GM12873 (cell line): Measurements from ENCODE around the gene PARPBP.

ENCODE experiments used
- TF ChIP-seq, protein P1 (sequence below): IDR thresholded peaks from 2 replicates; pipeline ENCODE4 v1.5.1; 2012; ENCODE audit warnings: low read depth, mild to moderate bottlenecking, moderate library complexity, low read length, control low read depth; ENCODE audit not compliant: insufficient read depth; ENCODE audit errors: missing control alignments

Gene PARPBP

GRCh38 chr12:102195826-102196225, 75.8 kb downstream of the PARPBP start:
- TF ChIP-seq, protein P1, sequence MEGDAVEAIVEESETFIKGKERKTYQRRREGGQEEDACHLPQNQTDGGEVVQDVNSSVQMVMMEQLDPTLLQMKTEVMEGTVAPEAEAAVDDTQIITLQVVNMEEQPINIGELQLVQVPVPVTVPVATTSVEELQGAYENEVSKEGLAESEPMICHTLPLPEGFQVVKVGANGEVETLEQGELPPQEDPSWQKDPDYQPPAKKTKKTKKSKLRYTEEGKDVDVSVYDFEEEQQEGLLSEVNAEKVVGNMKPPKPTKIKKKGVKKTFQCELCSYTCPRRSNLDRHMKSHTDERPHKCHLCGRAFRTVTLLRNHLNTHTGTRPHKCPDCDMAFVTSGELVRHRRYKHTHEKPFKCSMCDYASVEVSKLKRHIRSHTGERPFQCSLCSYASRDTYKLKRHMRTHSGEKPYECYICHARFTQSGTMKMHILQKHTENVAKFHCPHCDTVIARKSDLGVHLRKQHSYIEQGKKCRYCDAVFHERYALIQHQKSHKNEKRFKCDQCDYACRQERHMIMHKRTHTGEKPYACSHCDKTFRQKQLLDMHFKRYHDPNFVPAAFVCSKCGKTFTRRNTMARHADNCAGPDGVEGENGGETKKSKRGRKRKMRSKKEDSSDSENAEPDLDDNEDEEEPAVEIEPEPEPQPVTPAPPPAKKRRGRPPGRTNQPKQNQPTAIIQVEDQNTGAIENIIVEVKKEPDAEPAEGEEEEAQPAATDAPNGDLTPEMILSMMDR, result no peak

DNA sequence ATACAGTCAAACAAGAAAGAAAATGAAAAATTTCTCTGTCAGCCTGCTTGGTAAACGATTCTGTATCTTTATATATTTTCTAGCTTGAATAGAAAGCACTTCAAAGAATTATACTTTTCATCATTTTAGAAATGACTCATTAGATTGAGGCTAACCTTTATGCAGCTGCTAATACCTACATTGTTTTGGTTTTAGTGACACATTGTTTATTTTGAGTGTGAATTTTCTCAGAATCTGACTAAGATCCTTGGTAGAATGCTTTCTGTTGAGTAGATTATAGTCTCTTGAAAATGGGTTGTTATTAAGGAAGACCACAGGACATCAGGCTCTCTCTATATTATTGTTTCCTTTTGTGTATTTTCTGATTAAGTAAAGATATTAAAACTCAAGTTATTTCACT, 77.8 kb downstream of the PARPBP start, which contains the start of gene PMCH:
Gene PMCH, minus strand, starts transcription at position 45 of the 400 bp plus-strand sequence. CDS start 63 bp downstream, outside the sequence.
- TF ChIP-seq, protein P1, result no peak

GRCh38 chr12:102201436-102202061, 81.6 kb downstream of the PARPBP start:
- TF ChIP-seq, protein P1, result no peak

GRCh38 chr12:102202556-102202955, 82.6 kb downstream of the PARPBP start:
- TF ChIP-seq, protein P1, result no peak

- TF ChIP-seq, protein P1, result no peak
Measured at GRCh38 chr12:102204025-102204424, 84.0 kb downstream of the PARPBP start.

GRCh38 chr12:102215992-102216691, 96.2 kb downstream of the PARPBP start:
- TF ChIP-seq, protein P1, result no peak

DNA sequence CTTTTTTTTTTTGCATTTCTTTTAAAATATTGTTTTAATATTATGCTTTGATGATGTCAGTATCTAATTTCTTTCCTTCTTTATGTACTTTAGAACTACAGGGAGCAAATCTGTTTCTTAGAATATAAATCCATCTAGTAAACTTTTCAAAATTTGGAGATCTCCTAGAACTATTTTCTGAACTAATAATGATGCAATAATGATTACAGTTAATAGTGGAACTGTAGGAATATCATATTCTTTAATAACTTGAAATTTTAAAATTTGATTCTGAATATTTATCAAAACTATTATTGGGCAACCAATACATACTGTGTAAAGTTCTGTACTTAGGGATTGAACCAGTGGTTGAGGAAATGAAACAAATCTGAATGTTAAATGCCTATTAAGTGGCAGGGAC, 100.8 kb downstream of the PARPBP start:
- TF ChIP-seq, protein P1, result no peak
